Spleen (tissue), 7 donors: Measurements from ENCODE around the gene PDGFD.

Experiments
- CTCF ChIP-seq, 11 experiments: fragments of 200-600 bp in 7 of 11; fragments of 450-650 bp in 4 of 11; sonication (generic) in 4 of 11; IDR thresholded peaks in 8 of 11; conservative IDR thresholded peaks in 3 of 11; 1 replicate in 7 of 11; 2 replicates in 4 of 11; pipeline versions ENCODE4 v1.4.0 to v1.8.0; 2016 to 2021; ENCODE audit warnings: antibody characterized with exemption in 11 of 11, inconsistent platforms in 4 of 11, mild to moderate bottlenecking in 1 of 11
- POLR2A ChIP-seq, 3 donors: fragments of 450-650 bp; IDR thresholded peaks; one replicate each; pipeline ENCODE4 v1.5.1; 2017; ENCODE audit warnings: antibody characterized with exemption in 3 of 3, mild to moderate bottlenecking in 1 of 3
- donor health status: DM: no; HTN: no; CAD: no; lungs with moderate emphysema.
- donor health status: DM: no; HTN: no; CAD: no.
- donor health status: DM: no; HTN: no; CAD: no.

- no peak for TF ChIP-seq CTCF (IDR thresholded peaks at IDR 0.05 in 8 of 11, conservative IDR thresholded peaks at IDR 0.05 in 3 of 11)
- no peak for TF ChIP-seq POLR2A (IDR thresholded peaks at IDR 0.05)
Observed at GRCh38 chr11:103998826-103999508, 165.0 kb downstream of the PDGFD start.
